Liver (tissue), 3 donors: ENCODE data around the gene ANP32A.

ENCODE experiments used
- EGR1 ChIP-seq, 2 donors: IDR thresholded peaks; 2 replicates each; pipeline ENCODE4 v1.6.1; 2016 to 2018; ENCODE audit warnings: antibody characterized with exemption in 2 of 2, low read depth in 2 of 2
- FOXA1 ChIP-seq: IDR thresholded peaks from 2 replicates; pipeline ENCODE4 v1.6.1; 2016; ENCODE audit warnings: antibody characterized with exemption
- GABPA ChIP-seq, 2 donors: IDR thresholded peaks in 1 of 2; conservative IDR thresholded peaks in 1 of 2; 2 replicates each; pipeline ENCODE4 v1.6.1; 2016; ENCODE audit warnings: antibody characterized with exemption in 2 of 2, mild to moderate bottlenecking in 1 of 2, moderate library complexity in 1 of 2
- HNF4A ChIP-seq, 2 donors: conservative IDR thresholded peaks; 2 replicates each; pipeline ENCODE4 v1.6.1; 2016; ENCODE audit warnings: antibody characterized with exemption in 2 of 2, mild to moderate bottlenecking in 2 of 2
- HNF4G ChIP-seq: IDR thresholded peaks from 2 replicates; pipeline ENCODE4 v1.6.1; 2016; ENCODE audit warnings: antibody characterized with exemption
- JUND ChIP-seq, 2 donors: IDR thresholded peaks; 2 replicates each; pipeline ENCODE4 v1.6.1; 2016; ENCODE audit warnings: antibody characterized with exemption in 2 of 2
- RXRA ChIP-seq, 2 donors: IDR thresholded peaks; 2 replicates each; pipeline ENCODE4 v1.6.1; 2017 to 2018; ENCODE audit warnings: antibody characterized with exemption in 2 of 2, mild to moderate bottlenecking in 1 of 2
- SP1 ChIP-seq: IDR thresholded peaks from 2 replicates; pipeline ENCODE4 v1.6.1; 2018; ENCODE audit warnings: antibody characterized with exemption, mild to moderate bottlenecking
- TAF1 ChIP-seq: conservative IDR thresholded peaks from 2 replicates; pipeline ENCODE4 v1.6.1; 2016; ENCODE audit warnings: antibody characterized with exemption, mild to moderate bottlenecking
- YY1 ChIP-seq: IDR thresholded peaks from 2 replicates; pipeline ENCODE4 v1.6.1; 2016; ENCODE audit warnings: antibody characterized with exemption, mild to moderate bottlenecking
- TF ChIP-seq, protein P1 (sequence below): fragments of 150-350 bp; IDR thresholded peaks from 2 replicates; pipeline ENCODE4 v1.5.1; 2017; ENCODE audit warnings: improper control_type of control experiment, low read depth, low read length; ENCODE audit not compliant: missing input control
- TF ChIP-seq, protein P2 (sequence below): IDR thresholded peaks from 2 replicates; pipeline ENCODE4 v1.6.1; 2016; ENCODE audit warnings: antibody characterized with exemption, mild to moderate bottlenecking
- TF ChIP-seq, protein P3 (sequence below): IDR thresholded peaks from 2 replicates; pipeline ENCODE4 v1.6.1; 2016; ENCODE audit warnings: antibody characterized with exemption
- donor health status: healthy.
- donor health status: healthy.

GRCh38 chr15:68791431-68792283, 29.0 kb downstream of the ANP32A start:
- TF ChIP-seq HNF4A (conservative IDR thresholded peaks at IDR 0.05) (no peak), JUND (IDR thresholded peaks at IDR 0.05) (no peak), YY1 (no peak), RXRA (IDR thresholded peaks at IDR 0.05) (no peak), GABPA (IDR thresholded peaks at IDR 0.05 in 1 of 2, conservative IDR thresholded peaks at IDR 0.05 in 1 of 2) (no peak), EGR1 (IDR thresholded peaks at IDR 0.05; ENCODE audit: low read depth in 2 of 2) (no peak), TAF1 (no peak), FOXA1 (no peak), SP1 (no peak), HNF4G (no peak)
- TF ChIP-seq, protein P1, sequence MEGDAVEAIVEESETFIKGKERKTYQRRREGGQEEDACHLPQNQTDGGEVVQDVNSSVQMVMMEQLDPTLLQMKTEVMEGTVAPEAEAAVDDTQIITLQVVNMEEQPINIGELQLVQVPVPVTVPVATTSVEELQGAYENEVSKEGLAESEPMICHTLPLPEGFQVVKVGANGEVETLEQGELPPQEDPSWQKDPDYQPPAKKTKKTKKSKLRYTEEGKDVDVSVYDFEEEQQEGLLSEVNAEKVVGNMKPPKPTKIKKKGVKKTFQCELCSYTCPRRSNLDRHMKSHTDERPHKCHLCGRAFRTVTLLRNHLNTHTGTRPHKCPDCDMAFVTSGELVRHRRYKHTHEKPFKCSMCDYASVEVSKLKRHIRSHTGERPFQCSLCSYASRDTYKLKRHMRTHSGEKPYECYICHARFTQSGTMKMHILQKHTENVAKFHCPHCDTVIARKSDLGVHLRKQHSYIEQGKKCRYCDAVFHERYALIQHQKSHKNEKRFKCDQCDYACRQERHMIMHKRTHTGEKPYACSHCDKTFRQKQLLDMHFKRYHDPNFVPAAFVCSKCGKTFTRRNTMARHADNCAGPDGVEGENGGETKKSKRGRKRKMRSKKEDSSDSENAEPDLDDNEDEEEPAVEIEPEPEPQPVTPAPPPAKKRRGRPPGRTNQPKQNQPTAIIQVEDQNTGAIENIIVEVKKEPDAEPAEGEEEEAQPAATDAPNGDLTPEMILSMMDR: no peak
- TF ChIP-seq, protein P2, sequence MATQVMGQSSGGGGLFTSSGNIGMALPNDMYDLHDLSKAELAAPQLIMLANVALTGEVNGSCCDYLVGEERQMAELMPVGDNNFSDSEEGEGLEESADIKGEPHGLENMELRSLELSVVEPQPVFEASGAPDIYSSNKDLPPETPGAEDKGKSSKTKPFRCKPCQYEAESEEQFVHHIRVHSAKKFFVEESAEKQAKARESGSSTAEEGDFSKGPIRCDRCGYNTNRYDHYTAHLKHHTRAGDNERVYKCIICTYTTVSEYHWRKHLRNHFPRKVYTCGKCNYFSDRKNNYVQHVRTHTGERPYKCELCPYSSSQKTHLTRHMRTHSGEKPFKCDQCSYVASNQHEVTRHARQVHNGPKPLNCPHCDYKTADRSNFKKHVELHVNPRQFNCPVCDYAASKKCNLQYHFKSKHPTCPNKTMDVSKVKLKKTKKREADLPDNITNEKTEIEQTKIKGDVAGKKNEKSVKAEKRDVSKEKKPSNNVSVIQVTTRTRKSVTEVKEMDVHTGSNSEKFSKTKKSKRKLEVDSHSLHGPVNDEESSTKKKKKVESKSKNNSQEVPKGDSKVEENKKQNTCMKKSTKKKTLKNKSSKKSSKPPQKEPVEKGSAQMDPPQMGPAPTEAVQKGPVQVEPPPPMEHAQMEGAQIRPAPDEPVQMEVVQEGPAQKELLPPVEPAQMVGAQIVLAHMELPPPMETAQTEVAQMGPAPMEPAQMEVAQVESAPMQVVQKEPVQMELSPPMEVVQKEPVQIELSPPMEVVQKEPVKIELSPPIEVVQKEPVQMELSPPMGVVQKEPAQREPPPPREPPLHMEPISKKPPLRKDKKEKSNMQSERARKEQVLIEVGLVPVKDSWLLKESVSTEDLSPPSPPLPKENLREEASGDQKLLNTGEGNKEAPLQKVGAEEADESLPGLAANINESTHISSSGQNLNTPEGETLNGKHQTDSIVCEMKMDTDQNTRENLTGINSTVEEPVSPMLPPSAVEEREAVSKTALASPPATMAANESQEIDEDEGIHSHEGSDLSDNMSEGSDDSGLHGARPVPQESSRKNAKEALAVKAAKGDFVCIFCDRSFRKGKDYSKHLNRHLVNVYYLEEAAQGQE: no peak
- TF ChIP-seq, protein P3, sequence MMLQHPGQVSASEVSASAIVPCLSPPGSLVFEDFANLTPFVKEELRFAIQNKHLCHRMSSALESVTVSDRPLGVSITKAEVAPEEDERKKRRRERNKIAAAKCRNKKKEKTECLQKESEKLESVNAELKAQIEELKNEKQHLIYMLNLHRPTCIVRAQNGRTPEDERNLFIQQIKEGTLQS: no peak
